22Rv1 (cell line): ENCODE measurements around the gene IL13RA2.

ENCODE experiments used
- ZFX ChIP-seq: fragments of 450-650 bp; IDR thresholded peaks from 2 replicates; pipeline ENCODE4 v1.6.1; 2017; ENCODE audit warnings: antibody characterized with exemption, borderline replicate concordance
- TF ChIP-seq, protein P1 (sequence below): fragments of 450-650 bp; IDR thresholded peaks from 2 replicates; pipeline ENCODE4 v1.5.1; 2017; ENCODE audit warnings: mild to moderate bottlenecking

DNA sequence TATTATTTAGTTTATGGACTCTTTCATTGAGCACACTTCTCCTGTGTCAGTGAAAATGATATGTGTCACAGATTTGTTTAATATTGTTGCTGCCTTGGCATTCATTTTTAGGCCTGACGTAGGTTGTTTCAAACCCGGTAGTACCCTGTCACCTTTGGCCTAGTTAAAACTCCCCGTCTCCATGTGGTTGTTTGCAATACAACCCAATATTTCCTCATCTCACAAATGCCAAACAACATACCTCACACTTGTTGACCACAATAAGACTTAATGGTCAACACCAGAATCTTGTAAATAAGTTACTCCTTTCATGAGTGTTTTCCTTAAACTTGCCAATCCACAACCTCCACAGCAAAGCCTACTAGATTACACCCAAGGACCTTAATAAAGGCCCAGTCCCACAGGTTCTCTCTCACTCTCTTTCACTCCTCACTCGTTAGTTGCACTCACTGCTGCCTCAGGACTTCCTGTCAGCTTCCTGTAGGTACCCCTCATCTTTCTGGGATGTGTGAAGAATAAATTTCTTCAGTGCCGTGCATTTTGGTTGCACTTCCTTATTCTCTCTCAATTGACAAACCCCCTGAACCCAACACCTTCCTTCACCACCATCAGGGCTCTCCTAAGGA, 31.3 kb downstream of the IL13RA2 start:
- TF ChIP-seq, protein P1, sequence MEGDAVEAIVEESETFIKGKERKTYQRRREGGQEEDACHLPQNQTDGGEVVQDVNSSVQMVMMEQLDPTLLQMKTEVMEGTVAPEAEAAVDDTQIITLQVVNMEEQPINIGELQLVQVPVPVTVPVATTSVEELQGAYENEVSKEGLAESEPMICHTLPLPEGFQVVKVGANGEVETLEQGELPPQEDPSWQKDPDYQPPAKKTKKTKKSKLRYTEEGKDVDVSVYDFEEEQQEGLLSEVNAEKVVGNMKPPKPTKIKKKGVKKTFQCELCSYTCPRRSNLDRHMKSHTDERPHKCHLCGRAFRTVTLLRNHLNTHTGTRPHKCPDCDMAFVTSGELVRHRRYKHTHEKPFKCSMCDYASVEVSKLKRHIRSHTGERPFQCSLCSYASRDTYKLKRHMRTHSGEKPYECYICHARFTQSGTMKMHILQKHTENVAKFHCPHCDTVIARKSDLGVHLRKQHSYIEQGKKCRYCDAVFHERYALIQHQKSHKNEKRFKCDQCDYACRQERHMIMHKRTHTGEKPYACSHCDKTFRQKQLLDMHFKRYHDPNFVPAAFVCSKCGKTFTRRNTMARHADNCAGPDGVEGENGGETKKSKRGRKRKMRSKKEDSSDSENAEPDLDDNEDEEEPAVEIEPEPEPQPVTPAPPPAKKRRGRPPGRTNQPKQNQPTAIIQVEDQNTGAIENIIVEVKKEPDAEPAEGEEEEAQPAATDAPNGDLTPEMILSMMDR: no peak
- no peak for TF ChIP-seq ZFX
